ENCODE measurements around the gene PDE6C. TPM values are rescaled to one million over a fixed set of nuclear protein-coding genes. Genes with fewer than 3 reads are reported as not detected.

PDE6C gene
- total and polyA plus RNA-seq, 2 of the 4 experiments (the other 2 are of a cell fraction), result not detected

DNA sequence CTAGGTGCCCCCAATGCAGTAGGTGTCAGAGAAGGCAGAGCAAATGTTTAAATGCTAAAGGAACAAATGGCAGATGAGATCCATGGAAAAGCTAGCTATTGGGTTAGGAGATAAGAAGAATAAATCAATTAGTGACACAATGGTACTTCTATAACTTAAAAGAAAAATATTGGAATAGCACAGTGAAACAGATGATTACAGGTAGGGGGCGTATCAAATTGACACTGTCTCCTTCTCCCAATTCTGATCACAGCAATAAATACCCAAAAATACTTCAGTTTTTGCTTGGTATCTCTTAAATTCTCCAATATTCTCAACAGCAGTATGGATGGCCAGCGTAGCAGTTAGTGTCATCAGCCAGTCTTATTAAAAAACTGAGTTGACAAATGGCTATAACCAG is 84.9 kb downstream of the PDE6C start:
- peaks cover 20 to 31% of the 10 kb centered on the region in 2 experiments for H3K79me1 ChIP-seq (ENCODE audit: low read depth in 1 of 2, low read length in 2 of 2)
- H3K4me1 ChIP-seq (ENCODE audit: control insufficient read depth, insufficient read depth, low read length), result no peaks in the 10 kb centered on the region
- ChIA-PET CTCF (interaction anchor here (1.3 to 1.6 kb wide), 2 partner anchors 9 to 12 kb away, joined by 3 to 4 read pairs; no protein-coding TSS in a partner anchor), POLR2A (ENCODE audit: unreplicated experiment) (no interaction called here)
- TF ChIP-seq USF2 (IDR thresholded peaks at IDR 0.05; ENCODE audit: low read depth, low read length) (no peak), FOS (IDR thresholded peaks at IDR 0.05; ENCODE audit: low read depth, low read length) (no peak), RAD21 (IDR thresholded peaks at IDR 0.05; ENCODE audit: low read length) (no peak), MAFK (IDR thresholded peaks at IDR 0.05; ENCODE audit: low read depth, low read length) (no peak), SMC3 (IDR thresholded peaks at IDR 0.05; ENCODE audit: low read depth, low read length) (no peak), CEBPB (IDR thresholded peaks at IDR 0.05; ENCODE audit: low read depth, low read length) (no peak), RFX5 (IDR thresholded peaks at IDR 0.05; ENCODE audit: low read depth, low read length) (no peak), CHD1 (IDR thresholded peaks at IDR 0.05; ENCODE audit: low read depth, low read length) (no peak), NFE2L2 (IDR thresholded peaks at IDR 0.05; ENCODE audit: low read depth, low read length) (no peak), RCOR1 (IDR thresholded peaks at IDR 0.05; ENCODE audit: insufficient replicate concordance, low read length) (no peak), BHLHE40 (IDR thresholded peaks at IDR 0.05; ENCODE audit: low read depth, low read length) (no peak), MXI1 (IDR thresholded peaks at IDR 0.05; ENCODE audit: borderline replicate concordance, low read depth, low read length) (no peak), MAZ (IDR thresholded peaks at IDR 0.05; ENCODE audit: borderline replicate concordance, low read depth, low read length) (no peak)
- TF ChIP-seq, protein P1, sequence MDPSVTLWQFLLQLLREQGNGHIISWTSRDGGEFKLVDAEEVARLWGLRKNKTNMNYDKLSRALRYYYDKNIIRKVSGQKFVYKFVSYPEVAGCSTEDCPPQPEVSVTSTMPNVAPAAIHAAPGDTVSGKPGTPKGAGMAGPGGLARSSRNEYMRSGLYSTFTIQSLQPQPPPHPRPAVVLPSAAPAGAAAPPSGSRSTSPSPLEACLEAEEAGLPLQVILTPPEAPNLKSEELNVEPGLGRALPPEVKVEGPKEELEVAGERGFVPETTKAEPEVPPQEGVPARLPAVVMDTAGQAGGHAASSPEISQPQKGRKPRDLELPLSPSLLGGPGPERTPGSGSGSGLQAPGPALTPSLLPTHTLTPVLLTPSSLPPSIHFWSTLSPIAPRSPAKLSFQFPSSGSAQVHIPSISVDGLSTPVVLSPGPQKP (IDR thresholded peaks at IDR 0.05; ENCODE audit: borderline replicate concordance, low read depth, low read length), result no peak
- TF ChIP-seq, protein P2, sequence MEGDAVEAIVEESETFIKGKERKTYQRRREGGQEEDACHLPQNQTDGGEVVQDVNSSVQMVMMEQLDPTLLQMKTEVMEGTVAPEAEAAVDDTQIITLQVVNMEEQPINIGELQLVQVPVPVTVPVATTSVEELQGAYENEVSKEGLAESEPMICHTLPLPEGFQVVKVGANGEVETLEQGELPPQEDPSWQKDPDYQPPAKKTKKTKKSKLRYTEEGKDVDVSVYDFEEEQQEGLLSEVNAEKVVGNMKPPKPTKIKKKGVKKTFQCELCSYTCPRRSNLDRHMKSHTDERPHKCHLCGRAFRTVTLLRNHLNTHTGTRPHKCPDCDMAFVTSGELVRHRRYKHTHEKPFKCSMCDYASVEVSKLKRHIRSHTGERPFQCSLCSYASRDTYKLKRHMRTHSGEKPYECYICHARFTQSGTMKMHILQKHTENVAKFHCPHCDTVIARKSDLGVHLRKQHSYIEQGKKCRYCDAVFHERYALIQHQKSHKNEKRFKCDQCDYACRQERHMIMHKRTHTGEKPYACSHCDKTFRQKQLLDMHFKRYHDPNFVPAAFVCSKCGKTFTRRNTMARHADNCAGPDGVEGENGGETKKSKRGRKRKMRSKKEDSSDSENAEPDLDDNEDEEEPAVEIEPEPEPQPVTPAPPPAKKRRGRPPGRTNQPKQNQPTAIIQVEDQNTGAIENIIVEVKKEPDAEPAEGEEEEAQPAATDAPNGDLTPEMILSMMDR (conservative IDR thresholded peaks at IDR 0.05; ENCODE audit: low read depth, low read length), result no peak
- H4K8ac ChIP-seq (ENCODE audit: low read depth in 2 of 2, low read length in 2 of 2), result no peak overlapping the region
- ATAC-seq (ENCODE audit: low read depth), result no peak
- H2BK20ac ChIP-seq (ENCODE audit: low read depth, low read length), result no peak overlapping the region
- no peaks in the 10 kb centered on the region for H4K20me1 ChIP-seq (ENCODE audit: insufficient read depth, low read length)
- no peak overlapping the region for H3K4me2 ChIP-seq (ENCODE audit: low read depth, low read length)
- no peak overlapping the region for H2AK5ac ChIP-seq (ENCODE audit: low read depth, low read length)
- H2BK5ac ChIP-seq (ENCODE audit: low read depth, low read length, poor library complexity, severe bottlenecking), result no peak overlapping the region
- no peak overlapping the region for H3K18ac ChIP-seq (ENCODE audit: low read depth, low read length)
- H3K56ac ChIP-seq (ENCODE audit: extremely low read depth, insufficient read depth, low read length), result no peak overlapping the region
- dilution Hi-C loops (cut with HindIII; ENCODE audit: low sequenced_read_pairs, unreplicated experiment) (no loop called here), in situ Hi-C loops (cut with MboI; ENCODE audit: low sequenced_read_pairs) (loop anchor here (25.0 kb wide), 1 partner anchor 335 kb away; no protein-coding TSS in a partner anchor), intact Hi-C loops (cut with micrococcal nuclease) (no loop called here)
- H3K36me3 ChIP-seq (ENCODE audit: control insufficient read depth, insufficient read depth, low read length), result peaks cover 22% of the 10 kb centered on the region
- no peaks in the 10 kb centered on the region for H3K9me1 ChIP-seq (ENCODE audit: insufficient read depth, low read length)
- H2BK120ac ChIP-seq (ENCODE audit: low read depth, low read length), result no peak overlapping the region
- no peaks in the 10 kb centered on the region for H3K27me3 ChIP-seq (ENCODE audit: control insufficient read depth, insufficient read depth, low read length)
- no peak overlapping the region for H3K9ac ChIP-seq (ENCODE audit: low read depth, low read length)
- no TSS peak for BruUV-seq (replicated peaks)
- H3K4ac ChIP-seq (ENCODE audit: low read depth, low read length), result no peak overlapping the region
- no CpG with 5 or more reads among the region's 2 CpGs for WGBS, 2 experiments (ENCODE audit: extremely low coverage in 2 of 2, insufficient read length in 1 of 2)
- no peak overlapping the region for H3K27ac ChIP-seq (ENCODE audit: insufficient read depth, low read length)
- H3K23ac ChIP-seq (ENCODE audit: low read depth, low read length), result no peak overlapping the region
- no peaks in the 10 kb centered on the region for H3K9me3 ChIP-seq (ENCODE audit: control insufficient read depth, insufficient read depth, low read length)
- H3K4me3 ChIP-seq (ENCODE audit: insufficient read depth, low read depth, low read length), result no peak overlapping the region
- H2AK9ac ChIP-seq (replicated peaks; ENCODE audit: low read depth, low read length, poor library complexity), result no peak overlapping the region
- no peak for DNase-seq
- H2AFZ ChIP-seq (replicated peaks; ENCODE audit: low read length, poor library complexity), result no peak overlapping the region
- no peak overlapping the region for H4K5ac ChIP-seq (ENCODE audit: low read depth, low read length)
- no peak overlapping the region for H2BK15ac ChIP-seq (ENCODE audit: low read depth, low read length)
- no peak overlapping the region for H4K91ac ChIP-seq (ENCODE audit: insufficient read depth, low read depth, low read length)
- no peak overlapping the region for H3K14ac ChIP-seq (replicated peaks; ENCODE audit: low read depth, low read length)
